Mucosa of descending colon (tissue), 3 donors: ENCODE data around the gene GNAZ. TPM values are rescaled to one million over a fixed set of nuclear protein-coding genes. Genes with fewer than 3 reads are reported as not detected.
A peak's percentile ranks its signal among the peaks of the same experiment; 100 is the strongest.
"Not testable (repeated sequence)": the region's sequence is repeated elsewhere in the genome, so short reads cannot be mapped to it uniquely, and the experiment has no call there.

ENCODE experiments used
- ATAC-seq: fragments of 200-7000 bp; cut with Tn5 transposase; one replicate; pipeline ENCODE4 v1.9.1; 2020; ENCODE audit warnings: mild to moderate bottlenecking, moderate library complexity
- DNase-seq, 3 donors: peaks; one replicate each; pipeline ENCODE4 v3.0.0-alpha.2; 2020
- H3K36me3 ChIP-seq: fragments of 200-600 bp; one replicate; pipeline ENCODE4 v1.8.0; 2021; ENCODE audit warnings: low read depth, mild to moderate bottlenecking
- H3K4me1 ChIP-seq: fragments of 200-600 bp; one replicate; pipeline ENCODE4 v1.8.0; 2021; ENCODE audit warnings: low read depth, mild to moderate bottlenecking
- H3K4me3 ChIP-seq: fragments of 200-600 bp; one replicate; pipeline ENCODE4 v1.8.0; 2021; ENCODE audit warnings: mild to moderate bottlenecking
- H3K9me3 ChIP-seq: fragments of 200-600 bp; one replicate; pipeline ENCODE4 v1.8.0; 2021; ENCODE audit warnings: mild to moderate bottlenecking
- intact Hi-C, 2 donors: fragments of 100-400 bp; cut with DNase I in 1 of 2; cut with micrococcal nuclease in 1 of 2; formaldehyde crosslinking; loops; one replicate each; pipeline versions ENCODE4 v1.11.0 to v1.11.1; 2022; cut with DNase I, micrococcal nuclease
- long read RNA-seq, 2 donors: library from polyadenylated mRNA; unstranded; transcript quantifications; one replicate each; pipeline ENCODE4 v2.0.0, GENCODE V29; 2019 to 2021
- total RNA-seq, 3 donors: library from RNA; stranded (reverse); fragmentation: NEBNext Ultra II Directional in 2 of 3; extraction: Animal tissue kit (Norgen Biotek cat#: 25700) in 2 of 3; gene quantifications; one replicate each; pipeline versions ENCODE4 v1.2.1 to v1.2.4, GENCODE V29; 2021 to 2023
- TF ChIP-seq, protein P1 (sequence below): fragments of 200-600 bp; IDR thresholded peaks from one replicate; pipeline ENCODE4 v1.8.0; 2022; ENCODE audit warnings: antibody characterized with exemption, mild to moderate bottlenecking
- donor health status: DM: no; HTN: no; CAD: no; lungs with moderate emphysema.
- donor health status: DM: no; HTN: no; CAD: no.
- donor health status: DM: no; HTN: yes; CAD: no.

GNAZ gene
- 10 to 100 TPM in 1 of 3 donors, 1 to 10 TPM in 1, under 1 TPM in 1; 0.96 to 25.1 (median 1.7) TPM for total RNA-seq
- long read RNA-seq, donor 1, transcript GNAZ-203 (3 exons, 3,333 nt): major isoform, 54 of 69 reads
- long read RNA-seq, donor 1, partial matches to known transcripts: 8 of 69 reads
- long read RNA-seq, donor 1, other reads (novel, unspliced or antisense): 7 of 69 reads
- long read RNA-seq, donor 2: 0 reads

DNA sequence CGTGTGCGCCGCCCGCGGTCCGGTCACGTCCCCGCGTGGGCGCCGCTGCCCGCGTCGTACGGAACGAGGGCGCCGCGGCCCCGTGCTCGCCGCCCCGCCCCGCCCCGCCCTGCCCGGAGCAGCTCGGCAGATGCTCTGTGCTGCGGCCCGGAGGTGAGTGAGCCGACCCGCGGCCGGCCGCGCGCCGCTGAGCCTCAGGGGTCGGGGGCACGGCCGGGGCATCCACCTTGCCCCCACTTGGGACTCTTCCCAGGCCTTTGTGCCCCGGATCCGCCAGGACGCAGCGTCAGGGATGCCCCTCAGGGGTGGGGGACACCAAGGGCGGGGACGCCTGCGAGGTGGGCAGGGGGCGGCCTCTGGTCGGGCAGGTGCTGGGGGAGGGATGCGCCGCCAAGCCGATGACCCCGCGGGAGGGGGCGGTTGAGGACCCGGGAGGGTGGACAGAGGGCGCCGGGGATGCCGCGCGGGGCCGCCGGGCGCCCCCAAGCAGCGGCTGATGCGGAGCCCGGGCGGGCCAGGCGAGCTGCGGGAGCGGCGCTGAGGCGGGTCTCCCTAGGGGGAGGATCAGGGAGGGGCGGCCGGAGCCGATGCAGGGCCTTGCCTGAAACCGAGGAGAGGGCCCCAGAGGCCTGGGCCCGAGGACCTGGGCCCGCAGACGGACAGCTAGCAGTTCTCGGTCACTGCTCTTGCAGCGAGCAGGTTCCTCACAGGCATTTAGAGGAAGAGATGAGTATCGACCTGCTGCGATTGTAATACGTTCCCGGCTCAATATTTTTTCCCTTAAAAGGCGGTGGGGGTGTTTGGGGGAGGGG is at the start of gene GNAZ:
Gene GNAZ, plus strand, starts transcription at position 102 of the 812 bp plus-strand sequence. CDS start 25,177 bp downstream, outside the sequence.
- ATAC-seq: peak; percentile 29
- TF ChIP-seq, protein P1, sequence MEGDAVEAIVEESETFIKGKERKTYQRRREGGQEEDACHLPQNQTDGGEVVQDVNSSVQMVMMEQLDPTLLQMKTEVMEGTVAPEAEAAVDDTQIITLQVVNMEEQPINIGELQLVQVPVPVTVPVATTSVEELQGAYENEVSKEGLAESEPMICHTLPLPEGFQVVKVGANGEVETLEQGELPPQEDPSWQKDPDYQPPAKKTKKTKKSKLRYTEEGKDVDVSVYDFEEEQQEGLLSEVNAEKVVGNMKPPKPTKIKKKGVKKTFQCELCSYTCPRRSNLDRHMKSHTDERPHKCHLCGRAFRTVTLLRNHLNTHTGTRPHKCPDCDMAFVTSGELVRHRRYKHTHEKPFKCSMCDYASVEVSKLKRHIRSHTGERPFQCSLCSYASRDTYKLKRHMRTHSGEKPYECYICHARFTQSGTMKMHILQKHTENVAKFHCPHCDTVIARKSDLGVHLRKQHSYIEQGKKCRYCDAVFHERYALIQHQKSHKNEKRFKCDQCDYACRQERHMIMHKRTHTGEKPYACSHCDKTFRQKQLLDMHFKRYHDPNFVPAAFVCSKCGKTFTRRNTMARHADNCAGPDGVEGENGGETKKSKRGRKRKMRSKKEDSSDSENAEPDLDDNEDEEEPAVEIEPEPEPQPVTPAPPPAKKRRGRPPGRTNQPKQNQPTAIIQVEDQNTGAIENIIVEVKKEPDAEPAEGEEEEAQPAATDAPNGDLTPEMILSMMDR: no peak
- Histone ChIP-seq H3K36me3 (no peaks in the 10 kb centered on the region), H3K4me3 (no peak within 1 kb of the TSS), H3K4me1 (peaks cover 11% of the 10 kb centered on the region), H3K9me3 (no peaks in the 10 kb centered on the region)
- DNase-seq: peak; percentile 23 to 57 (median 51)
- intact Hi-C loops: loop anchor here in 1 of 2 donors (10.0 kb wide), 1 partner anchor 64 kb away; no protein-coding TSS in a partner anchor

DNA sequence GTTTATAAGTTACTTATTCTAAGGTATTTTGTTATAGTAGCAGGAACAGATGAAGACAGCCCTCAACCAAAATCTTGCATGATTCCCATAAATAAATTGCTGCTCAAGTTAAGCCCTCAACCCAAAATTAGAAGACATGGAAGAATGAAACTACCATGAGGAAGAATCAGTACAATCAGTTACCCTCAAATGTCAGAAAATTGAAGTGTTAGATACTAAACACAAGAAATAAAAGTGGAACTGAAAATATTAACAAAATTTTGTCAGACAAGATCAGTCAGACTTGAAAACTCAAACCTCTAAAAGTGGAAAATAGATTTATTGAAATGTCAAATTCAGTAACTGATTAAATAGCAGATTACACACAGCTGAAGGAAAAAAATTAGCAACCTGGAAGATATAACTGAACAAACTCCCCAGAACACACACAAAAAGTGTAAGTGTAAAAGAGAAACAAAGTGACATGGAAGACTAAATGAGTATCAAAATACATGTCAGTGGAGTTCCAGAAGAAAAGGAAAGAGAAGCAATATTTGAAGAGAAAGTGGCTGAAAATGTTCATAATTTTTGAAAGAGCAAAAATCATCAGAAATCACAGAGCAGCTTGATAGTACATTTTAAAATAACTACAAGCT is 49.5 kb upstream of the GNAZ start:
- ATAC-seq: no peak
- no peak for DNase-seq
- no peaks in the 10 kb centered on the region for H3K4me1 ChIP-seq
- H3K9me3 ChIP-seq: no peaks in the 10 kb centered on the region
- TF ChIP-seq, protein P1: no peak
- intact Hi-C loops: no loop called here
- no peaks in the 10 kb centered on the region for H3K36me3 ChIP-seq
- no peak overlapping the region for H3K4me3 ChIP-seq

DNA sequence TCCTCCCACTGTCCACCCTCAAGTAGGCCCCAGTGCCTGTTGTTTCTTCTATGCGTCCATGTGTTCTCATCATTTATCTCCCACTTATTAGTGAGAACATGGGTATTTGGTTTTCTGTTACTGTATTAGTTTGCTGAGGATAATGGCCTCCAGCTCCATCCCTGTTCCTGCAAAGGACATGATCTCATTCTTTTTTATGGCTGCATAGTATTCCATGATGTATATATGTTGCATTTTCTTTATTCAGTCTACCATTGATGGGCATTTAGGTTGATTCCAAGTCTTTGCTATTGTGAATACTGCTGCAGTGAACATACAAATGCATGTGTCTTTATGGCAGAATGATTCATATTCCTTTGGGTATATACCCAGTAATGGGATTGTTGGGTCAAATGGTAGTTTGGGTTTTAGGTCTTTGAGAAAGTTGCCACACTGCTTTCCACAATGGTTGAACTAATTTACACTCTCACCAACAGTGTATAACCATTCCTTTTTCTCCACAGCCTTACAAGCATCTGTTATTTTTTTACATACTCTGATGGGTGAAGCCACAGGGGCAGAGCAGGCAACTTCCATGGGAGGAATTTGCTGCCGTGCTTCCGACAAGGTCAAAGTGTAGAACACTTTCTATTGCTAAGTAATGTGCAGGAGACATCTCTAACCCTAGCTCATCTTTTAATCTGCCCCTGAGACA is 48.5 kb upstream of the GNAZ start:
- ATAC-seq, intact Hi-C loops: not testable (repeated sequence)

DNA sequence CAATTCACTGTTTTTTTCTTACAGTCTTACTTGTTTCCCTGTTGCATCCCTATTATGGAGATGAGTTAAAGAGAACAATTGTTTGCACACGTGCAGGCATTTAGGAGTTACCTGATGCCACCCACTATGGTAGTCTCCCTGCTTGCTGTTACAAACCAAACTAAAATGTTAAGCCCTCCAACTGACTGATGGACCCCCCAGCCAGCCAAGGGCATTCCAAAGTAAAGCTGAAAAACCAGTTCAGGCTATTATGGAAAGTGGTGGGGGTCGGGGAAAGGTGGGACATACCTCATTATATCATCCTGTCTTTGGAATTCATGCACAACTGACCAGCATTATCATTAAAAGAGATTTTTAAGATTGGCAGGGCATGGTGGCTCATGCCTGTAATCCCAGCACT is 47.0 kb upstream of the GNAZ start:
- Histone ChIP-seq H3K9me3 (no peaks in the 10 kb centered on the region), H3K4me3 (no peak overlapping the region), H3K36me3 (no peaks in the 10 kb centered on the region), H3K4me1 (no peaks in the 10 kb centered on the region)
- intact Hi-C loops: no loop called here
- DNase-seq (no peak), ATAC-seq (no peak)
- TF ChIP-seq, protein P1: no peak

More for the DNA sequence above, 48.5 kb upstream of the GNAZ start:
- not testable (repeated sequence) for H3K36me3 ChIP-seq, DNase-seq, H3K9me3 ChIP-seq, H3K4me1 ChIP-seq, H3K4me3 ChIP-seq

DNA sequence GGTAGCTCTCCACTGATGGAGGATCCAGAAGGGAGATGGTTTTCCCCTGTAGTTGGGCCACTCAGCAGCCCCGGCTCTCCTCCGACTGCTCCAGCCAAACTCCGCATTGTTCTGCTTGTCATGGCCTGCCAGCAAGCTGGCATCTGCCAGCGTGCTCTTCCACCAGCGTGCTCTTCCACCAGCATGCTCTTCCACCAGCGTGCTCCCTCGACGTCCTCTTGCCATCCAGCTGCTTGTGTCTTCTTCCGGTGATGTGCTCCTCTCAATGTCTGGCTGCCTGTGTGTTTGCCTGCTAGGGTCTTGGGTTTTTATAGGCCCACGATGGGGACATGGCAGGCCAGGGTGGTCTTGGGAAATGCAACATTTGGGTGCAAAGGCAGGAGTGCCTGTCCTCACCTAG is 43.5 kb upstream of the GNAZ start:
- ATAC-seq: no peak
- Histone ChIP-seq H3K36me3 (no peaks in the 10 kb centered on the region), H3K4me1 (no peaks in the 10 kb centered on the region), H3K9me3 (no peaks in the 10 kb centered on the region), H3K4me3 (no peak overlapping the region)
- no peak for DNase-seq
- intact Hi-C loops: no loop called here
- TF ChIP-seq, protein P1: no peak

DNA sequence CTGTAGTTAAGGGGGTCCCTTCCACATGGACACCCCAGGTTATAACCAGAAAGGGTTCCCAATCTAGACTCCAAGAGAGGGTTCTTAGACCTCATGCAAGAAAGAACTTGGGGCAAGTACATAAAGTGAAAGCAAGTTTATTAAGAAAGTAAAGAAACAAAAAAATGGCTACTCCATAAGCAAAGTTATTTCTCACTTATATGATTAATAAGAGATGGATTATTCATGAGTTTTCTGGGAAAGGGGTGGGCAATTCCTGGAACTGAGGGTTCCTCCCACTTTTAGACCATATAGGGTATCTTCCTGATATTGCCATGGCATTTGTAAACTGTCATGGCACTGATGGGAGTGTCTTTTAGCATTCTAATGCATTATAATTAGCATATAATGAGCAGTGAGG is 42.5 kb upstream of the GNAZ start:
- H3K9me3 ChIP-seq, DNase-seq, H3K4me1 ChIP-seq, intact Hi-C loops, H3K36me3 ChIP-seq, ATAC-seq, H3K4me3 ChIP-seq: not testable (repeated sequence)
